Esophagus muscularis mucosa (tissue), 4 donors: Measurements from ENCODE around the gene MTA3. TPM values are rescaled to one million over a fixed set of nuclear protein-coding genes. Genes with fewer than 3 reads are reported as not detected.

ENCODE experiments used
- DNase-seq: peaks from one replicate; pipeline ENCODE4 v3.0.0-alpha.2; 2017; ENCODE audit errors: extremely low spot score
- H3K27ac ChIP-seq, 4 donors: fragments of 200-600 bp; sonication (generic); replicated peaks in 1 of 4; 1 replicate in 3 of 4; 2 replicates in 1 of 4; pipeline ENCODE4 v1.5.1; 2016 to 2019; ENCODE audit warnings: mild to moderate bottlenecking in 1 of 4
- H3K27me3 ChIP-seq, 4 donors: fragments of 200-600 bp; sonication (generic); one replicate each; pipeline versions ENCODE4 v1.5.1 to v1.6.0; 2016 to 2019
- H3K36me3 ChIP-seq, 4 donors: fragments of 200-600 bp; sonication (generic); one replicate each; pipeline ENCODE4 v1.5.1; 2016 to 2019
- H3K4me1 ChIP-seq, 4 donors: fragments of 200-600 bp; sonication (generic); one replicate each; pipeline ENCODE4 v1.5.1; 2016 to 2019
- H3K4me3 ChIP-seq, 4 donors: fragments of 200-600 bp; sonication (generic); 1 replicate in 2 of 4; 2 replicates in 2 of 4; pipeline ENCODE4 v1.5.1; 2016 to 2019; ENCODE audit warnings: mild to moderate bottlenecking in 4 of 4, moderate library complexity in 1 of 4
- H3K9me3 ChIP-seq, 4 donors: fragments of 200-600 bp; sonication (generic); 1 replicate in 3 of 4; 2 replicates in 1 of 4; pipeline ENCODE4 v1.5.1; 2016 to 2019
- CTCF ChIP-seq, 3 experiments: fragments of 200-600 bp in 2 of 3; fragments of 450-650 bp in 1 of 3; sonication (generic) in 2 of 3; IDR thresholded peaks; one replicate each; pipeline ENCODE4 v1.5.1; 2017 to 2019; ENCODE audit warnings: antibody characterized with exemption in 3 of 3, mild to moderate bottlenecking in 2 of 3, moderate library complexity in 1 of 3
- EP300 ChIP-seq: sonication (generic); formaldehyde crosslinking; IDR thresholded peaks from one replicate; pipeline ENCODE4 v1.6.1; 2017; ENCODE audit warnings: antibody characterized with exemption
- POLR2A ChIP-seq: fragments of 450-650 bp; IDR thresholded peaks from one replicate; pipeline ENCODE4 v1.6.1; 2017; ENCODE audit warnings: antibody characterized with exemption, moderate library complexity, mild to moderate bottlenecking, low read depth
- POLR2AphosphoS5 ChIP-seq, 2 donors: sonication (generic); formaldehyde crosslinking; IDR thresholded peaks; one replicate each; pipeline ENCODE4 v1.6.1; 2017; ENCODE audit warnings: antibody characterized with exemption in 2 of 2
- WGBS: methylation state at CpG from one replicate; pipeline ENCODE4 v1.1.5; 2018; 5-methylcytosine and 5-hydroxymethylcytosine counted together
- intact Hi-C: fragments of 100-400 bp; cut with DNase I; formaldehyde crosslinking; loops from one replicate; pipeline ENCODE4 v1.15.1; 2023
- total RNA-seq, 4 donors: library from RNA; depleted of rRNA; stranded (reverse); fragments of >200 nt; gene quantifications; one replicate each; pipeline versions ENCODE4 v1.1.0 to v1.2.1, GENCODE V29; 2016

The MTA3 gene
- total RNA-seq, 4 donors from 2014 or later = 20.5 to 27.7 (median 24.3) TPM

- Histone ChIP-seq H3K36me3 (no peaks in the 10 kb centered on the region), H3K4me1 (peaks cover 3 to 48% (median 43%) of the 10 kb centered on the region in 4 donors), H3K27me3 (no peaks in the 10 kb centered on the region), H3K4me3 (no peak overlapping the region), H3K27ac (no peak overlapping the region), H3K9me3 (no peaks in the 10 kb centered on the region)
- no peak for DNase-seq
- intact Hi-C loops = no loop called here
- no peak for TF ChIP-seq POLR2AphosphoS5 (IDR thresholded peaks at IDR 0.05)
- TF ChIP-seq EP300 = no peak
- 90% methylated on average over 6 of the region's 6 CpGs for WGBS
Measured at GRCh38 chr2:42797281-42797680, 228.8 kb downstream of the MTA3 start.

GRCh38 chr2:42799881-42800280, 231.4 kb downstream of the MTA3 start:
- intact Hi-C loops = no loop called here
- 83% methylated on average over 4 of the region's 4 CpGs for WGBS
- Histone ChIP-seq H3K9me3 (no peaks in the 10 kb centered on the region), H3K27me3 (no peaks in the 10 kb centered on the region), H3K4me3 (no peak overlapping the region), H3K4me1 (peaks cover 0 to 24% (median 22%) of the 10 kb centered on the region in 4 donors), H3K27ac (no peak overlapping the region), H3K36me3 (no peaks in the 10 kb centered on the region)
- TF ChIP-seq POLR2A = no peak
- TF ChIP-seq EP300 = no peak
- no peak for TF ChIP-seq POLR2AphosphoS5 (IDR thresholded peaks at IDR 0.05)
- no peak for TF ChIP-seq CTCF (IDR thresholded peaks at IDR 0.05)
- no peak for DNase-seq

GRCh38 chr2:42800461-42800962, 232.1 kb downstream of the MTA3 start:
- Histone ChIP-seq H3K4me3 (no peak overlapping the region), H3K9me3 (no peaks in the 10 kb centered on the region), H3K27ac (peak overlapping the region in 1 of 4 donors; percentile 29), H3K4me1 (peaks cover 0 to 24% (median 20%) of the 10 kb centered on the region in 4 donors), H3K27me3 (no peaks in the 10 kb centered on the region), H3K36me3 (no peaks in the 10 kb centered on the region)
- intact Hi-C loops = no loop called here
- DNase-seq = no peak
- WGBS = 97% methylated on average over 4 of the region's 4 CpGs
- TF ChIP-seq POLR2AphosphoS5 (IDR thresholded peaks at IDR 0.05) (no peak), CTCF (IDR thresholded peaks at IDR 0.05) (no peak), EP300 (no peak)

DNA sequence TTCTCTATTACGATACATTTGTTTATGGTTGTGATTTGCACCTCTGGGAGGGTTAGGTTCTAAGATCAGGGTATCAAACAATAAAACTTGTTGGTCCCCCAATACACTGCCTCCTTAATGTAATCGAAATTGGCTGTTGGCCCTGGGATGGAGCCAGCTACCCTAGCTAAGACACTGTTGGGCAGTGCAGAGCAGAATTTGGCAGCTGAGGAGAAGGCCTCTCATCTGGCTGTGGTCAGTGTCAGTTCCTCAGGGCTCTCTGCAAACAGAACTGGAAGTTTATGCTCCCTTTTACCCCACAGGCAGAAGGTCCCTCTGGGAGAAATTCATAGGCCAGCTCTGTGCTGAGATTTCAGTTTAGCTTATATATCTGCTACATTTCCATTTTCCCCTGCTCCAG, 232.5 kb downstream of the MTA3 start:
- intact Hi-C loops = no loop called here
- Histone ChIP-seq H3K36me3 (no peaks in the 10 kb centered on the region), H3K27me3 (no peaks in the 10 kb centered on the region), H3K4me1 (peaks cover 0 to 20% (median 16%) of the 10 kb centered on the region in 4 donors), H3K27ac (peak overlapping the region in 1 of 4 donors; percentile 29), H3K9me3 (no peaks in the 10 kb centered on the region), H3K4me3 (no peak overlapping the region)
- DNase-seq = no peak
- TF ChIP-seq POLR2AphosphoS5 (IDR thresholded peaks at IDR 0.05) = no peak
- no peak for TF ChIP-seq POLR2A
- TF ChIP-seq EP300 = no peak
- TF ChIP-seq CTCF (IDR thresholded peaks at IDR 0.05) = no peak
- WGBS = 79% methylated on average over 2 of the region's 2 CpGs

GRCh38 chr2:42801381-42801780, 232.9 kb downstream of the MTA3 start:
- 40% methylated on average over 4 of the region's 4 CpGs for WGBS
- H3K27me3 ChIP-seq = no peaks in the 10 kb centered on the region
- H3K4me1 ChIP-seq = peaks cover 0 to 16% (median 12%) of the 10 kb centered on the region in 4 donors
- no peak for TF ChIP-seq CTCF (IDR thresholded peaks at IDR 0.05)
- DNase-seq = no peak
- H3K36me3 ChIP-seq = no peaks in the 10 kb centered on the region
- peak overlapping the region in 1 of 4 donors; percentile 29 for H3K27ac ChIP-seq
- no peaks in the 10 kb centered on the region for H3K9me3 ChIP-seq
- no peak overlapping the region for H3K4me3 ChIP-seq
- intact Hi-C loops = no loop called here
